Keratinocyte (primary cell): Measurements from ENCODE around the gene SERPIND1.

Source experiments
- EZH2 ChIP-seq: IDR thresholded peaks from one replicate; pipeline ENCODE4 v1.6.1; 2012; ENCODE audit warnings: inconsistent platforms, mild to moderate bottlenecking, low read length, moderate library complexity
- TF ChIP-seq, protein P1 (sequence below), 3 experiments: IDR thresholded peaks in 1 of 3; conservative IDR thresholded peaks in 1 of 3; optimal IDR thresholded peaks in 1 of 3; 2 replicates in 2 of 3; 3 replicates in 1 of 3; pipeline versions ENCODE3 to v1.5.1; 2011; ENCODE audit warnings: low read length in 3 of 3, mild to moderate bottlenecking in 3 of 3, moderate library complexity in 2 of 3, control low read depth in 1 of 3, inconsistent platforms in 1 of 3; ENCODE audit not compliant: insufficient read depth in 2 of 3; ENCODE audit errors: extremely low read depth in 1 of 3

- TF ChIP-seq, protein P1, sequence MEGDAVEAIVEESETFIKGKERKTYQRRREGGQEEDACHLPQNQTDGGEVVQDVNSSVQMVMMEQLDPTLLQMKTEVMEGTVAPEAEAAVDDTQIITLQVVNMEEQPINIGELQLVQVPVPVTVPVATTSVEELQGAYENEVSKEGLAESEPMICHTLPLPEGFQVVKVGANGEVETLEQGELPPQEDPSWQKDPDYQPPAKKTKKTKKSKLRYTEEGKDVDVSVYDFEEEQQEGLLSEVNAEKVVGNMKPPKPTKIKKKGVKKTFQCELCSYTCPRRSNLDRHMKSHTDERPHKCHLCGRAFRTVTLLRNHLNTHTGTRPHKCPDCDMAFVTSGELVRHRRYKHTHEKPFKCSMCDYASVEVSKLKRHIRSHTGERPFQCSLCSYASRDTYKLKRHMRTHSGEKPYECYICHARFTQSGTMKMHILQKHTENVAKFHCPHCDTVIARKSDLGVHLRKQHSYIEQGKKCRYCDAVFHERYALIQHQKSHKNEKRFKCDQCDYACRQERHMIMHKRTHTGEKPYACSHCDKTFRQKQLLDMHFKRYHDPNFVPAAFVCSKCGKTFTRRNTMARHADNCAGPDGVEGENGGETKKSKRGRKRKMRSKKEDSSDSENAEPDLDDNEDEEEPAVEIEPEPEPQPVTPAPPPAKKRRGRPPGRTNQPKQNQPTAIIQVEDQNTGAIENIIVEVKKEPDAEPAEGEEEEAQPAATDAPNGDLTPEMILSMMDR (optimal IDR thresholded peaks at IDR 0.05 in 1 of 3, IDR thresholded peaks at IDR 0.05 in 1 of 3, conservative IDR thresholded peaks at IDR 0.05 in 1 of 3; ENCODE audit: extremely low read depth in 1 of 3, insufficient read depth in 2 of 3, low read length in 3 of 3) = no peak
- no peak for TF ChIP-seq EZH2
Observed at GRCh38 chr22:20829491-20830134, 55.7 kb downstream of the SERPIND1 start.
